Skeletal muscle tissue (tissue), 4 donors: ENCODE results near the gene UPK3B. TPM values are rescaled to one million over a fixed set of nuclear protein-coding genes. Genes with fewer than 3 reads are reported as not detected.
"Not testable (repeated sequence)": the region's sequence is repeated elsewhere in the genome, so short reads cannot be mapped to it uniquely, and the experiment has no call there.

ENCODE experiments used
- H3K27ac ChIP-seq: one replicate; pipeline ENCODE4 v1.7.0; 2013; ENCODE audit warnings: mild to moderate bottlenecking, low read depth, low read length, inconsistent platforms
- H3K27me3 ChIP-seq, 3 donors: one replicate each; pipeline ENCODE4 v1.7.0; 2013; ENCODE audit warnings: low read length in 3 of 3; ENCODE audit not compliant: control insufficient read depth in 3 of 3, insufficient read depth in 3 of 3
- H3K36me3 ChIP-seq, 3 donors: one replicate each; pipeline ENCODE4 v1.7.0; 2013; ENCODE audit warnings: low read length in 3 of 3; ENCODE audit not compliant: control insufficient read depth in 3 of 3, insufficient read depth in 3 of 3
- H3K4me1 ChIP-seq, 3 donors: one replicate each; pipeline ENCODE4 v1.7.0; 2013; ENCODE audit warnings: low read length in 3 of 3, mild to moderate bottlenecking in 3 of 3; ENCODE audit not compliant: control insufficient read depth in 3 of 3, insufficient read depth in 3 of 3
- H3K4me3 ChIP-seq, 3 donors: one replicate each; pipeline ENCODE4 v1.7.0; 2013; ENCODE audit warnings: low read length in 3 of 3
- H3K9ac ChIP-seq, 3 donors: one replicate each; pipeline ENCODE4 v1.7.0; 2013; ENCODE audit warnings: low read length in 3 of 3, mild to moderate bottlenecking in 3 of 3, moderate library complexity in 2 of 3, low read depth in 1 of 3
- H3K9me3 ChIP-seq, 3 donors: one replicate each; pipeline ENCODE4 v1.7.0; 2013; ENCODE audit warnings: low read length in 3 of 3; ENCODE audit not compliant: control insufficient read depth in 3 of 3
- total RNA-seq: library from RNA; depleted of rRNA; stranded (reverse); fragments of >200 nt; gene quantifications from one replicate; pipeline ENCODE4 v1.2.3, GENCODE V29; 2014
- donor health status: Osteomylitis.

Gene UPK3B
- total RNA-seq, 1 donor from 2014 or later, result not detected

GRCh38 chr7:76492139-76492538 lies 18.2 kb upstream of the UPK3B start:
- H3K27ac ChIP-seq, H3K4me3 ChIP-seq, H3K36me3 ChIP-seq: not testable (repeated sequence)

GRCh38 chr7:76495717-76496116 lies 14.6 kb upstream of the UPK3B start:
- not testable (repeated sequence) for H3K27ac ChIP-seq, H3K36me3 ChIP-seq, H3K4me1 ChIP-seq, H3K4me3 ChIP-seq, H3K27me3 ChIP-seq, H3K9ac ChIP-seq, H3K9me3 ChIP-seq

More at GRCh38 chr7:76492139-76492538, 18.2 kb upstream of the UPK3B start:
- not testable (repeated sequence) for H3K9ac ChIP-seq, H3K27me3 ChIP-seq, H3K4me1 ChIP-seq, H3K9me3 ChIP-seq

- not testable (repeated sequence) for H3K9me3 ChIP-seq, H3K4me3 ChIP-seq, H3K36me3 ChIP-seq, H3K27me3 ChIP-seq, H3K4me1 ChIP-seq, H3K27ac ChIP-seq, H3K9ac ChIP-seq
These were observed 12.3 kb upstream of the UPK3B start for GRCh38 chr7:76497918-76498582.

GRCh38 chr7:76498583-76499200 lies 11.7 kb upstream of the UPK3B start:
- not testable (repeated sequence) for H3K36me3 ChIP-seq, H3K27me3 ChIP-seq, H3K9ac ChIP-seq, H3K4me1 ChIP-seq, H3K9me3 ChIP-seq, H3K4me3 ChIP-seq, H3K27ac ChIP-seq

- H3K27me3 ChIP-seq, H3K36me3 ChIP-seq, H3K4me1 ChIP-seq, H3K9ac ChIP-seq, H3K4me3 ChIP-seq, H3K27ac ChIP-seq, H3K9me3 ChIP-seq: not testable (repeated sequence)
These were observed 11.0 kb upstream of the UPK3B start for GRCh38 chr7:76499201-76499923.

- not testable (repeated sequence) for H3K27me3 ChIP-seq, H3K4me3 ChIP-seq, H3K9me3 ChIP-seq, H3K27ac ChIP-seq, H3K4me1 ChIP-seq, H3K36me3 ChIP-seq, H3K9ac ChIP-seq
These were observed 10.5 kb upstream of the UPK3B start for GRCh38 chr7:76499924-76500241.

GRCh38 chr7:76502224-76502623 lies 8.1 kb upstream of the UPK3B start:
- not testable (repeated sequence) for H3K4me3 ChIP-seq, H3K27ac ChIP-seq, H3K9ac ChIP-seq, H3K27me3 ChIP-seq, H3K9me3 ChIP-seq, H3K4me1 ChIP-seq
- peaks cover 13 to 18% (median 15%) of the 10 kb centered on the region in 3 donors for H3K36me3 ChIP-seq

- H3K9ac ChIP-seq, H3K27me3 ChIP-seq, H3K27ac ChIP-seq, H3K9me3 ChIP-seq, H3K4me1 ChIP-seq, H3K4me3 ChIP-seq: not testable (repeated sequence)
- H3K36me3 ChIP-seq, result peaks cover 13 to 18% (median 15%) of the 10 kb centered on the region in 3 donors
These were observed 7.5 kb upstream of the UPK3B start for GRCh38 chr7:76502836-76503235.

- not testable (repeated sequence) for H3K27ac ChIP-seq, H3K4me3 ChIP-seq, H3K4me1 ChIP-seq, H3K9ac ChIP-seq, H3K9me3 ChIP-seq, H3K27me3 ChIP-seq
- peaks cover 13 to 18% (median 15%) of the 10 kb centered on the region in 3 donors for H3K36me3 ChIP-seq
These were observed 7.1 kb upstream of the UPK3B start for GRCh38 chr7:76503244-76503643.

GRCh38 chr7:76504351-76505167 lies 5.8 kb upstream of the UPK3B start:
- H3K9ac ChIP-seq, H3K27ac ChIP-seq, H3K27me3 ChIP-seq, H3K4me3 ChIP-seq, H3K9me3 ChIP-seq, H3K4me1 ChIP-seq: not testable (repeated sequence)
- H3K36me3 ChIP-seq, result peaks cover 13 to 18% (median 15%) of the 10 kb centered on the region in 3 donors
